HG02759 (cell line): ENCODE measurements around the gene TIMP1.

Source experiments
- ATAC-seq: cut with Tn5 transposase; IDR thresholded peaks from one replicate; pipeline ENCODE4 v1.9.1; 2021; ENCODE audit warnings: mild to moderate bottlenecking, moderate library complexity; ENCODE audit not compliant: unreplicated experiment

TIMP1 gene

DNA sequence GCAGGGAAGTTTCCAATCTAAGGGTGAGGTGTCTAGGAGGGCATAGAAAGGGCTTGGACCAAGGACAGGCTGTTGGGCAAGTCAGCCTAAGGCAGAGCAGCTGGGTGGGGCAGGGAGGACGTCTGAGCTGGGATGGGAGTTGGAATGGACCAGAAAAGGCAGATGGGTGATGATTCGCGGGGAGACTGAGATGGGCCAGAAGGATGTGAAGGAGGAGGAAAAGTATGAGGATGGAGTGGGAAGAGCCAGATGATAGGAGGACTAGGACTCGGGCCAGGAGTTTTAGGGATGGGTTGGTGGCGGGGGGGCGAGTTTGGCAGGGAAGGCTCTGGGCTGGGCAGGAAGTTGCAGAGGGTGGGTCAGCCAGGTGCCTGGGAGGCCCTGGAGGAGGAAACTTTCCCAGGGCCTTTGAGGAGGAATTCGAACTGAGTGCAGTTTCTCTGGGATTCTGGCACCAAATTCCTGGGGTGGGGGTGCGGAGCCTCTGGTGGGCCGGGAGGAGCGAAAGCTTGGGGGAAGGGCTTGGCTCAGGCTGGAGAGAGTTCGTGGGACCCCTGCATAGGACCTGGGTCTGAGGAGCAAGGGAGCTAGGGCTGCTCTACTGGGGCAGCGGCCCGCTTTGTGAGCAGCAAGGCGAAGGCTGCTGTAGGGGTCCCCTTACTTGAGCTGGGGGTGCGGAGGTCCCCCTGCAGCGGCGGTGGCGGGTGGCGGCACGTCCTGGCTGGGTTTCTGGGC, 8.7 kb upstream of the TIMP1 start:
- no peak for ATAC-seq

DNA sequence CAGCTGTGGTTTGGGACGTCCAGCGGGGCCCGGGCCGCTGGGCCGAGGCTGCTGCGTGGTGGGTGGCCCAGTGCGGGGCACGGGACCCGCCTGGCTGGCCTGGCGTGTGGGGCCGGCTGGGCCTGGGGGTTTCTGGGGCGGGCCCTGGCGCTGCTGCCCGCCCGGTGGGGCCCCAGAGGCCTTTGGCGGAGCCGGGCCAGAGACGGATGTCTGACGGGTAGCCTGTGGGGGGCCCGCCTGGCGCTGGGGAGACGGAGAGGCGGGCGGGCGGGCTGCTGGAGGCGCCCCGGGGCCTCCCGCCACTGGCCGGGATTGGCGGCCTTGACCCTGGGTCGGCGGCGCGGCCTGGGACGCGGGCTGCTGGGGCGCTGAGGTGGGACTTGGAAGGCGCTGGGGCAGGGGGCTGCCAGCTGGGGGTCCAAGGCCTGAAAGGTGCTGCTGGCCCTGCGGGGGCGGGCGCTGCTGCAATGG, 8.1 kb upstream of the TIMP1 start:
- no peak for ATAC-seq

DNA sequence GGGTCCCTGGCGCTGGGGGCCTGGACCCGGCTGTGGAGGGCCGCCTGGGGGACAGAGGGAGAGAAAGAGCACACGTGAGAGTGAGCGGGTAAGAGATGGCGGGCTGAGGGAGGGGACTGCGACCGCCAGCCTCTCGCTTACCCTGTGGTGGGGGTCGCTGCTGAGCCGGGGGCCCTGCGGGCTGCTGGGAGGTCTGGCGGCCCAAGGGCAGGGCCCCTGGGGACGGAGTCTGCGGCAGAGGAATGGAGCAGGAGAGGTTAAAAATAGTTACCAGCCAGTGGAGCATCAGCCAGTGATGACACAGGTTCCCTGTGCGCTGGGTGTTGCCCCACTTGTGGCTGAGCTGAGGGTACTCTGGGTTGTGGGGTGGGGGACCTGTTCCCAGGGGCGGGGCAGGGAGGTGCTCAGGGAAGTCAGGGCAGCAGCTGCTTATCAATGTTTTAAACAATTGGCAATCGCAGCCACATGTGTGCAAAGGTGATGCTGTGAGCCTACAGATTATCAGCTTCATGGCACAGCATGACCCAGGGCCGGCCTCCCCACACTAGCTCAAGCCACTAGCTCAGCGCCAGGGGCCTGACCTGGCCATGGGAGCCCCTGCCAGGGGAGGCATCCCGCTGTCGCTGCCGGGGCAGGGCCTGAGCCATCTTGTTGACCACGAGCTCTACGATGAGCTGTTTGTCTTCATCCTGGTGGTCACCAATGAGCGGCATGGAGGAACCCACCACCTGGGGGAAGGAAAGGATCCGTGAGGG, 7.5 kb upstream of the TIMP1 start:
- ATAC-seq = no peak

DNA sequence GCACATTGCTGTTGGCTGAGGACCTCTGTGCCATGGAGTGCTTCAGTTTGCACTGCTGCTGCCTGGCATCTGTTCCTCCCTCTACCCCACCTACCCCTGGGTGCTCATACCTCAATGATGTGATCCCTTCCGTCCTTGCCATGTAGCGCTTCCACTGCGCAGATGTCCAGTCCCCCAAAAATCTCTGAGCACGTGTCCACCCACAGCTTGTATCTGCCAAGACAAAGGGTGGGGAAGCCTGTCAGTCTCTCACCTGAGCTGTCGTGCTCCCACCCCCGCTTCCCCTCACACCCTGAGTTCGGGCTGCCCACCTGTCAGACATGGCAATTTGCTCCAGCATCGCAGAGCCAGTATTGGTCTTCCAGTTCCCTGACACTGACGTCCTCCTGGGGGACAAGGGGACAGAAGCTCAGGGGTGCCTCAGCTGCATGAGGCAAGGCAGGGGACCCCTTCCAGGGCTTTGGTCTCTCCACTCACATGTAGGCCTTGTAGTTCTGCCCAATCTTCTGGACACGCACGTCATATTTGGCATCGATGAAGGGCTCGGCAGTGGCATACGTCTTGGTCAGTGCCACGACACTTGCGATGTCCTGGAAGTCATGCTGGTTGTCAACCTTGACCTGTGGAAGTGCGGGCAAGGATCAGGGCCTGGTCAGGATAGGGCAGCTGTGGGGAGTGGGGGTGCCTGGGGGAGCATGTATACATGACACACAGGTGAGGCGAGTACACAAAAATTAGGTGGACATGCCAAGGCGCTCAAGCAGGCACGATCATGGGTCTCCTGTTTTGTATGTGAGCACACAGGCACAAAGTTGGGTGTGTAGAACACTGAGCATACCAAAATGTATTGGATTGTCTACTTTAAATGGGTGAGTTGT, 6.0 kb upstream of the TIMP1 start:
- ATAC-seq = no peak

DNA sequence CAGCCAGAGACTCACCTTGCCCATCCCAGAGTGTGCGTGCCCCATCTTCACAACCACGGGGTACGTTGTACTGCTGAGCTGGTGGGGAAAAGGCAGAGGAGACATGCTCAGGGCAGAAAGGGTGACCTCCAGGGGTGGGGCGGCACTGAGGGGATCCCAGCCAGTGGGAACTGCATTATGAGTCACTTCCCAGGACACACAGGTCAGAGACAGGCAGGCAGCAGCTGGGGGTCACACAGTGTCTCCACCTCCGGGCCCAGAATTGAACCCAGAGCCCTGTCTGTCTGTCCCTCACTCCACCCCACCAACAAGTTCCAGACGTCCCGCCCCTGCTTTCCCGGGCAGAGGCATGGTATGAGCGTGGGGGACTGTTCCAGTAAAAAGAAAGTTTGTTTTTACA, 4.8 kb upstream of the TIMP1 start:
- no peak for ATAC-seq

DNA sequence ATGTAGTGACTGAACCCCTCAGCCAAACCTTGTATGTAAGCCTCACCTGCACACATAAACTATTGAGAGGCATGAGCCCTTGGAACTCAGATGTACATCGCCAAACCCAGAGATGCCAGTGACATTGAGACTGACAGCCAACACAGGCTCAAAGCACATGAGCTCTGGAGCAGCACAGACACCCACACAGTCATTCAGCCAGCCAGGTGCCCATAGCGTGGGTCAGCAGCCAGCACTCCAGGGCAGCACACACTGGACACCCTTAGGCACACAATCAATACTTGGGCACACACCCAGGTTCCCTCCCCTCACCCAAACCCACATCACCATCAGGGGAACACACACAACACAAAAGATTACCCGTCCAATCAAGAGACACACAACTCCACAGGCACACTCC, 4.3 kb upstream of the TIMP1 start:
- no peak for ATAC-seq

DNA sequence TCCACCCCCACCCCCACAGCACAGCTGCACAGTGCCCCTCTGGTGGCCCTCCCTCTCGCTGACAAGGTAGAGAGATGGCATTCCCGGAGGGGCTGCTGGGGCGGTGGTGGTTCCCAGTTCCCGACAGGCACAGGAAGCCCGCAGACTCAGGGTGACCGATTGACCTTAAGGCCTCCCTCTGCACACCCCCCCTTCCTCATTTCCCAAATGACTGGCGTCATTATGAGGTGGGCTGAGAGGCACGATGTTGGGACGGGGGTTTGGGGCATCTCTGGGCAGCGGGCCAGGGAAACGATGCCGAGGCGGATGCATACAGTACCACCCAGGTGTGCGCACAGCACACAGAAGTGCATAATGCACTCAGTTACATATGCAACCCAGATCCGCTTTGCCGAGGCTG, 3.5 kb upstream of the TIMP1 start:
- ATAC-seq = no peak

DNA sequence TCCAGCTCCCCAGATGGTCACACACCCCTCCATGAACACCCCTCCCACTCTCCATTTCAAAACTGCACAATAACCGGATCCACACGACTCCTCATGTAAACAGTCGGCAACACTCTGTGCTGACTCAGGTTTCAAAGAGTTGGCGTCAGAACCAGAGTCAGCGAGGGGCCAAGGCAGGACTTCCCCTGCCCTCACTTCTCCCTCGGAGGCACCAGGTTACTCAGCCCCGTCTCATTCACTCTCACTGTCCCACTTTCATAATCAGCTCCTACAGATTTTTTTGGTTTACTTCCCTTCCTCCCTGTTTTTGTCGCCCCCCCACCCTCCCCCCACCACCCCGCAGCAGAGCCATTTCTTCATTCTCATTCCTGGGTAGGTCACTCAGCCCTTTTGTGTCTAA, 2.7 kb upstream of the TIMP1 start:
- ATAC-seq = no peak

DNA sequence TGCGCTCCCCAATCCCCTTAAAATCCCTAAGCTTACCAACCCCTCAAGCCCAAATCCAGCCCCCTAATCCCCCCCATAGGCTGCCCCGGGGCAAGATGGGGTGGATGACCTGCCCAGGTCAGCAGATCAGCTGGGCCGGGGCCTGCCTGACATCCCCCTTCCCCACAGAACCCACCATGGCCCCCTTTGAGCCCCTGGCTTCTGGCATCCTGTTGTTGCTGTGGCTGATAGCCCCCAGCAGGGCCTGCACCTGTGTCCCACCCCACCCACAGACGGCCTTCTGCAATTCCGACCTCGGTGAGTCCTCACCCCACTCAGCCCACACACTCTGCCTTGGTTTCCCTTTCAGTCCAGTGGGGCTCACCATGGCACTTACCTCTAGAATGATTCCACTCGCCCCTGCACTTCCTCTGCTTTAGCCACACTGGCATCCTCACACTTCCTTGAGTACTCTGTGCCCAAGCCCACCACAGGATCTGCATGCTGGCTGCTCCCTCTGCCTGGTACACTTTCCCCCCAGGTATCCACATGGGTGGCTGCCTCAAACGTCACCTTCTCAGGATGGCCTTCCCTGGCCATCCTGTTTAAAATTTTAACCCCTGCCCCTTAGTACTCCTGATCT, 1.1 kb downstream of the TIMP1 start:
- no peak for ATAC-seq

DNA sequence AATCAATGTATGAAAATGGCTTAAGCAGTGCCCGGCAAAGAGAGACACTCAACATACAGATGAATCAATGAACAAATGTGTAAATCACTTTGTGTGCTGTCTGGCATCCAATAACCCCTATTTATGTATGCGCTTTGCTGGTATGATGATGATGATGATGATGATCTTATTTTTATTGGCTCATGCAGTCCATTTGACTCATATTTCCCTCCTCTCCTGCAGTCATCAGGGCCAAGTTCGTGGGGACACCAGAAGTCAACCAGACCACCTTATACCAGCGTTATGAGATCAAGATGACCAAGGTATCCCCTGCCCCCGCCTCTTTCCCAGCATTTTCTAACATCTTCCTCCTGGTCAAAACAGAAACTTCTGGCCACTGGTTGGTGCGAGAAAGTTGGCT, 2.5 kb downstream of the TIMP1 start:
- no peak for ATAC-seq

DNA sequence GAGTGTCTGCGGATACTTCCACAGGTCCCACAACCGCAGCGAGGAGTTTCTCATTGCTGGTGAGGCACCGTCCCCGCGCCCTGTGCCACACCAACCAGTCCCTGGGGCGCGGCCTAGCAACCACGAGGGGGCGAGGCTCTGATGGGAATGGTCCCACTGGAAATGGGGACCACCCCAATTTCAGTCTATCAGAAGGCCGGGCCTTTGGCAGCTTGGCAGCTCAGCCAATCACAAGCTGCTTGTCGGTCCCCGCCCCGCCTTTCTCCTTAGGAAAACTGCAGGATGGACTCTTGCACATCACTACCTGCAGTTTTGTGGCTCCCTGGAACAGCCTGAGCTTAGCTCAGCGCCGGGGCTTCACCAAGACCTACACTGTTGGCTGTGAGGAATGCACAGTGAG, 3.0 kb downstream of the TIMP1 start:
- no peak for ATAC-seq

DNA sequence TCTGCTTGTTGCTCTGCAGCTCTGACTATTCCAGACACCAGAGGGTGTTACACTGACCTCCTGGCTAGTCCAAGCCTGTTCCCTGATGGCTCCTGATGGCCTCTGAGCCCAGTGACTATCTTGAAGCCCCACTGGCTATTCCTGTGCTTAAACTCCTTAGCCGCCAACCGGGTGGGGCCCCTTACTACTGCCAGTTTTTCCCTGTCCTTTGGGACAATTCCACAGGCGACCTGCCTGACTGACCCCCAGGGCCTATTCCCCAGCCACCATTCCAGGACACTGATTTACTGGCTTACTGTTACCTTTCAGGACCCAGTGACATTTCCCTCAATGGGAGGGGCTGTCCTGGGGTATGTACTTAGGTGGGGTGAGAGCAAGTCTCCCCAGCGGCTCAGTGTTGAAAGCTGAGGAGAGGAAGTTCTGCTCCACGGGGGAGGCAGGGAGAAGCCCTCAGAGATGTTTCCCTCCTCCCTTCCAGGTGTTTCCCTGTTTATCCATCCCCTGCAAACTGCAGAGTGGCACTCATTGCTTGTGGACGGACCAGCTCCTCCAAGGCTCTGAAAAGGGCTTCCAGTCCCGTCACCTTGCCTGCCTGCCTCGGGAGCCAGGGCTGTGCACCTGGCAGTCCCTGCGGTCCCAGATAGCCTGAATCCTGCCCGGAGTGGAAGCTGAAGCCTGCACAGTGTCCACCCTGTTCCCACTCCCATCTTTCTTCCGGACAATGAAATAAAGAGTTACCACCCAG, 4.0 kb downstream of the TIMP1 start:
- no peak for ATAC-seq

DNA sequence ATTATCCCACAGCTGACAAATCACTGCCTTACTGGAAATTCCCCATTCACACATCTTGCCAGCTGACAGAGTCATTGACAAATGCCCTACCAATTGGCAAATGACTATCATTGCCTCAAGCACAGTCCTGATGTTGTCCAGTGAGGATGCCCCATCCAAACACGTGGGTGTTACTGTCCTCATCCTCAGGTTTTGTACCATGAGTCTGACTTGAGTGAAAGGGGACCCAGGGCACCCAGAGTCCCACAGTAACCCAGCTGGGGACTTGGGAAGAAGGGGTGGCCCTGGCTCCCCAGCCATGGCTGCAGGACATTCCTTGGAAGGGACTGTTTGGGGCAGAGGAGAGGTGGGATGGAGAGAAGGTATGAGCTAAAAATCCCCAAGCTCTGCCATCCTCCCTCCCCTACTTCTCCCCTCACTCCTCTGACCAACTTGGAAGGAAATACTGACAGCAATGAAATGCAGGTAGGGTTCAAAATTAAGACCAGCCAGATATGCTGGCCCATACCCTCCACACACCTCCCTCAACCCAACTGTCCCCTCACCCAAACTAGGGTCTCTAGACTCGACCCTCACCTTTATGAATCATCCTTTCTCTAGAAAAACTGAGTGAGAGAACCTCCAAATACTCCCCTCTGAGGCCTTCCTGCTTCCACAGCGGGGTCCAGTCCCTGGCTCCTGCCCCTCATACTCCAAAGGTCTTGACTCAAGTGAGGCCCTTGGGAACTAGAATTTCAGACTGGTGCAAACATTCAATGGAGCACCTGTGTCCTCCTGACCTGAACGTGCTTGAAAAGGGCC, 5.1 kb downstream of the TIMP1 start:
- ATAC-seq = no peak

DNA sequence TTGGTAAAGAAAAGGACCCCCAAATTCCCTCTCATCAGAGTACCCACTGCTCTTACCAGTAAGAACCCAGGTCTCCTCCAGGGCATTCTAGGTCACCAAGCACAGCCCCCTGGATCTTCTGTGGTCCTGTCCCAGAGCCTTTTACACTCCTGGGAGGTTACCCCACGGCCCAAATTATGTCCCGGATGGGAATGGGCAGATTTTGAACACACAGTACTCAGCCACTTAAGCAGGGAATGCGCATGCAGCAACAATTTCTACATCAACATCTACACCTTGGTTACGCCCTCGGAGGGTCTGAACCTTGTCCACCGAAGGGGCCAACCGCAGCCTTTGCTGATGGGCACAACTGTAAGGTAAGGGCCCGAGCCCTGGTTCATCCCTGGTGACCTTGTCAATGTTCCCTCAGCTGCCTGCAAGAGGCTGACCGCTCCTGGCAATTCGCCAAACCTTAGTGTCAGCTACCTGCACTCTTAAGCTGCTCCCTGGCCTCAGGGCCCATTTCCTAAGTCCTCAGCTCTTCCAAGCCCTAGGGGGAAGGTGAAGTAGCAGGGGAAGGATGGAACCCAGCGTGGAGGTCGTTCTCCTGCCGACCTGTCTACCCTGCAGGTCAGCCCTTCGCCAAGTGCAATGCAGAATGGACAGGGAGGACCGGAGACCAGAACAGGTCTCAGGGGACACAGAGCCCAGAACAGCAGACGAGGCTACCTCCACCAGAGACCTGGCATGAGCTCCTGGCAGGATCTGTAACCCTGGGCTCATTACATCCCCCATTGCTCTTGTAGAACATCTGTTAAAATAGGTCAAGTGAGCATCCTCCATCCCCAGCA, 5.9 kb downstream of the TIMP1 start:
- no peak for ATAC-seq

DNA sequence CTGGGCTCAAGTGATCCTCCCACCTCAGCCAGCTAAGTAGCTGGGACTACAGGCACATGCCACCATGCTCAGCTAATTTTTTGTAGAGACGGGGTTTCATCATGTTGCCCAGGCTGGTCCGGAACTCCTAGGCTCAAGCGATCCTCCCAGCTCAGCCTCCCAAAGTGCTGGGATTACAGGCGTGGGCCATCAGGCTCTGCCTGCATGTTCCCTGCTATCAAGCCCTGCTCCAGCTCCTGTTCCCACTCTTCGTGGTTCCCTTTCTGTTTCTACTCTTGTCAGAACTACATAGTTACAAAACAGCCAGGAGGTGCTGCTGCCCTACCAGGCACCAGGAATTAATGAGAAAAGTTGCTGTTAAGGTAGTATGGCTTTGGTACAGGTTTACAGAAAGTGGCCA, 8.7 kb downstream of the TIMP1 start:
- no peak for ATAC-seq

DNA sequence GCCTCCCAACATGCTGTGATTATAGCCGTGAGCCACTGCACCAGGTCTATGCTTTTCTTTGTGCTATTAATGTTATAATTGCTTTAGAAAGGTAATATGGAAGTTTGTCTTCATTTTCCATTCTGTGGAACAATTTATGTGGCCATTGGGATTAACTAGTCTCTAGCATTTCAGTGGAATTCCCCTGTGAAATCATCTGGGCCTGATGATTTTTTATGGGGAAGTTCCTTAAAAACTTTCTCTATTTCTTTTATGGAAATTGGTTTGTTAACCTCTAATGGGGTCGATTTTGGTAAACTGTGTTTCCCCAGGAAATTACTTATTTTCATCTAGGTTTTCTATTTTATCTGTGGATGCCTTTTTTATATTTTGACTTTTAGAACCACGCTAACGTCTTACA, 11.3 kb downstream of the TIMP1 start:
- ATAC-seq = no peak

DNA sequence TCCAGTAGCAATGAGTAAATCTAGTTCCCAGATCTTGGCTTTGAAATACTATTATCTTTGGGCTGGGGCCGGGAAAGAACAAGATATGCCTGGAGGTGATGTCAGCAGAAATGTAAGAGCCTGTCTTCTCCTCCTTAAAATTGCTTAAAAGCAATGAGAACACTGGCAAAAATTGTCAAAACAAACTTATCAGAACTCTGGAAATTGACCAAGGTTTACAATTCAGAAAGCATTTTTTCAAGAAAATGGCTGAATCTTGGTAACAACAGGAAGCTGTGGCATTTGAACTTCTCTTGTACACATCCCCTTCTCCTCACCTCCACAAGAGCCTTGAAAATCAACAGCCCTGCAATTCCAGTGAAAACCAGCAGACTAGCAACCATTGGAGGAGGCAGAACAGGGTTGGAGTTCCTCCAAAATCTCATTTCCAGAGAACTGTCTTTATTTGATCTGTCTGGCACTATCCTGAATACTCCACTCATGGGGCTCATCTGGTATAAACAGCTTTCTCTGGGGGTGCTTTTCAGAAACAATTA, 13.5 kb downstream of the TIMP1 start:
- no peak for ATAC-seq

DNA sequence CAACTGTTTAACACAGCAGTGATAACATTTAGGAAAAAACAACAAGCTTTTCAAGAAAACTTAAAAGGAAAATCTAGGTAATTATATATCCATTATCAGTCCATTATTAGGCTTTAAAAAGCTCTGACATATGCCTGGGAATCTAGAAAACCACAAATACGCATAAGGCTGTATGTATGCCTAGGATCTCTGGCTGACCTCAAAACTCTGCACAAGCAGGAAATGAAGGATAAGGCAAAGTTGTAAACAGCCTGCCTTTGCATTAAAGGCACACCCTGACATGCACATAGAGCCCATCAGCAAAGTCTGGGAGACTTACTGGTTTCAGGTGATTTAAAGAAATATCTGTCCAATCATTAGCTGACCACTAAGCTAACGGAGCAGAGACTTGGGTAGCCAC, 14.0 kb downstream of the TIMP1 start:
- no peak for ATAC-seq
